ENCODE measurements around the gene ATP2A2. TPM values are rescaled to one million over a fixed set of nuclear protein-coding genes. Genes with fewer than 3 reads are reported as not detected.
"Not testable (repeated sequence)": the region's sequence is repeated elsewhere in the genome, so short reads cannot be mapped to it uniquely, and the experiment has no call there.

Gene ATP2A2
- polyA plus RNA-seq, 3 donors = 29.6 to 88.1 (median 35.4) TPM

GRCh38 chr12:110255890-110256456 is 25.1 kb upstream of the ATP2A2 start:
- WGBS, 3 donors = 89 to 98% (median 98%) methylated on average over 8 to 11 of the region's 11 CpGs
- not testable (repeated sequence) for H3K27ac ChIP-seq (ENCODE audit: low read depth, low read length)

- no peak overlapping the region for H3K27ac ChIP-seq (ENCODE audit: low read depth, low read length)
- WGBS, 3 donors = 42 to 83% (median 42%) methylated on average over 12 of the region's 12 CpGs
Observed at GRCh38 chr12:110256780-110257431, 24.1 kb upstream of the ATP2A2 start.

GRCh38 chr12:110258466-110258865 is 22.6 kb upstream of the ATP2A2 start:
- 92 to 94% (median 93%) methylated on average over 12 of the region's 12 CpGs for WGBS, 3 donors
- no peak overlapping the region for H3K27ac ChIP-seq (ENCODE audit: low read depth, low read length)

GRCh38 chr12:110262442-110263388 is 18.3 kb upstream of the ATP2A2 start:
- no peak overlapping the region for H3K27ac ChIP-seq (ENCODE audit: low read depth, low read length)
- 77 to 84% (median 83%) methylated on average over 17 of the region's 17 CpGs for WGBS, 3 donors

GRCh38 chr12:110266381-110266960 is 14.6 kb upstream of the ATP2A2 start:
- WGBS, 3 donors = 77 to 82% (median 77%) methylated on average over 5 of the region's 5 CpGs

GRCh38 chr12:110266980-110267620 is 13.9 kb upstream of the ATP2A2 start:
- H3K27ac ChIP-seq (ENCODE audit: low read depth, low read length) = no peak overlapping the region
- 17 to 49% (median 19%) methylated on average over 9 of the region's 9 CpGs for WGBS, 3 donors

More at GRCh38 chr12:110266381-110266960, 14.6 kb upstream of the ATP2A2 start:
- no peak overlapping the region for H3K27ac ChIP-seq (ENCODE audit: low read depth, low read length)

DNA sequence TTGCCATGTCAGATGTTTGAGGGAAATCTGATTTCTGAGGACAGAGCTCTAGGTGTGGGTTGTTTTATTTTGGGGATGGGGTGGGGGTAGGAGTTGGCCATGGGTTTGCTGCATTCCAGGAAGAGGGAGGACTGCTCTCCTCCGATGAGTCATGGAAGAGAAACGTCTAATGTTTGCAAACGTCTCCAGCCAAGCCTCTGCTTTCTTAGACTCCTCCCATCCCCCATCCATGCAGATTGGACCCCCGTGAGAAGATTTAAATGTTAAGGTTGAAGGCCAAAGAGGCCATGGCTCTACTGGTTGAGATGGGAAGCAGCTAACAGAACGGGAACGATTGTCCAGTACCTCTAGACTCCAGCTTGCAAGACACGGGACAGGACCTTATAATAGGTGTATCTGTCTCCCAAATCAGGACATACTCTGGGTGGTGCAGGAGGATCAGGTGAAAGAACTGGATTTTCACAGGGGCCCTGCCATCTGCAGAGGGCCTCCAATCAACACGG is 11.4 kb upstream of the ATP2A2 start:
- 45 to 60% (median 55%) methylated on average over 8 of the region's 8 CpGs for WGBS, 3 donors
- no peak overlapping the region for H3K27ac ChIP-seq (ENCODE audit: low read depth, low read length)

DNA sequence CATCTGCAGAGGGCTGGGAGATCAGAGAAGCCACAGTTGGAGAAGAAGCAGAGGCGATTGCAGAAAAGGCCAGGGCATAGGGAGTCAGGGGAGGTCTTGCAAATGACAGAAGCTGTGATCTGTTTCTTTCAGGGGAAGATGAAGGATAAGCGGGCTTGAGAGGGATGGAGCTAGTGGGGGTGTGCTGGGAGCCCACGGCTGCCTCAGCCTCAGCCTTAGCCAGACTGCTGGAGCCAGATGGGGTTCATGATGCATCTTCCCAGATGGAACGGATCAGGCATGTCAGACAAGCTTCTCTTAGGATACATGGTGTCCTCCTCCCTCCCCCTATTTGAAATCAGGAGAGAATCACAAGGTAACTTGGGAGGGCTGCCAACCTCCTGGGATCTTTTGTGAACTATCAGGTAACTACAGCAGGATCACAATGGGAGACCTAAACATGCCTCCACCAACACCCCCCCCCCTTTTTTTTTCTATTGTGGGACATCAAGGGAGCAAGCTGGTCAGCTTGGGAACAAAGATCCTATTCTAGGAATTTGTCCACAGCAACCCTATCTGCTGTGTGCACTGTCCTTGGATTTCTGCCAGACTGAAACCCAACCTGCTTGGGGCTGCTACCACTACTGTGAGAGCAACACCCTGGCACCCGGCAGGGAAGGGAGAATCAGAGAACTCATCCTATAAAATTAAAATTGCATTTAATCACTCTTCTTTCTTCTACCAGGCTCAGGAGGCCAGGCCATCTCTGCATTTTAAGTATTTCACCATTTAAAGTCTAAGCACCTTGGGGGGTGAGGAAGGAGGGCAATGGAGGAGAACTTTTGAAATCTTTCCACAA is 10.7 kb upstream of the ATP2A2 start:
- no peak overlapping the region for H3K27ac ChIP-seq (ENCODE audit: low read depth, low read length)
- WGBS, 3 donors = 54 to 66% (median 55%) methylated on average over 5 of the region's 5 CpGs

DNA sequence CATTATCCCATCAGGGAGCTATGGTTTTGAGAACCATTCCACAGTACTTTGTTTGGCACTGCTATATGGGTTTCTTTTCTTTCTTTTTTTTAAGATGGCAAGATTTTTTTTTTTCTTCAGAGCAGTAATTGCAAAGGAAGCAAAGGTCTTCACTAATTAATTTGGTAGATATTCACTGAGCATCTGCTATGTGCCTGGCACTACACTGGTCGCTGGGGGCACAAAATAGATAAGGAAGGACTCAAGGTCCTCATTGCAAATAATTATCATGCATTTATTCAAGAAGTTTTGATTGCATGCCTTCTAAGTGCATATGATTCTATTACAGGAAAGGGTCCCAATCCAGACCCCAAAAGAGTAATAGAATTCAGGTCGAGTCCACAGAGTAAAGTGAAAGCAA is 10.0 kb upstream of the ATP2A2 start:
- 67 to 81% (median 70%) methylated on average over 2 of the region's 2 CpGs for WGBS, 3 donors

GRCh38 chr12:110277530-110278254 is 3.4 kb upstream of the ATP2A2 start:
- WGBS, 3 donors = 63 to 71% (median 66%) methylated on average over 2 of the region's 2 CpGs
- H3K27ac ChIP-seq (ENCODE audit: low read depth, low read length) = no peak overlapping the region

More for the DNA sequence above, 10.0 kb upstream of the ATP2A2 start:
- H3K27ac ChIP-seq (ENCODE audit: low read depth, low read length) = no peak overlapping the region

DNA sequence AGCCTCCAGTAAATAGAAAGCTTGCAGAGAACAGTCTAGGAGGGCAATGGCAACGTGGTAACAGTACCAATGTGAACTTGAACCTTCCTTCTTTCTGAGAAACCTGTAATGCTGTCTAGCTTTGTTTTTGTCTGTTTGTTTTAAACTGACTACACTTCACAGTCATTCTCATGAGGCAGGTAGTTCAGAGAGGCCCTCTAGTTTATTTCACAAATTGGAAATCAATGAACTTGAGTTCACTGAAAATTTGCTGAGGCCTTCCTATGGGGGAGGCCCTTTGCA is 2.9 kb upstream of the ATP2A2 start:
- WGBS, 3 donors = 91 to 100% (median 93%) methylated on average over 1 of the region's 1 CpG
- no peak overlapping the region for H3K27ac ChIP-seq (ENCODE audit: low read depth, low read length)

- 64 to 78% (median 78%) methylated on average over 14 of the region's 14 CpGs for WGBS, 3 donors
- H3K27ac ChIP-seq (ENCODE audit: low read depth, low read length) = no peak overlapping the region
Observed at GRCh38 chr12:110279566-110280375, 1.3 kb upstream of the ATP2A2 start.

DNA sequence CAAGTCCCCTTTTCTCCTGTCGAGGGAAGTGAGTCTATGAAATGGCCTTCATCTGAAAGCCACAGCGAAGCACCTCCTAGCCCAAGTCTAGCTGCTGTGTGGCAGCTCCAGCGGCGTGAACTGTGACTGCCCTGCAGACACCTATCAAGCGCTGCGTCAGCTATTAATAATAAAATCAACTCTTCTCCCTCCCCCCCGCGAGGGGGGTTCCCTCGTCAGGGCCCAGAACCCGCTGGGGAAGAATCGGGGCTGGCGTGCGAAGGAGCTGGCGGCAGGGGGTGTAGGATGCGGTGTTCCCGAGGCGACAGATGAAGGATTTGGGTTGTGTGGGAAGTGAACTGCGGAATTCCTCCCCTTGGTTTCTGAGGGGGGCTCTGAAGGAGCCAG is 662 bp upstream of the ATP2A2 start:
- H3K27ac ChIP-seq (ENCODE audit: low read depth, low read length) = no peak overlapping the region
- 2% methylated on average over 18 of the region's 18 CpGs for WGBS, 3 donors

DNA sequence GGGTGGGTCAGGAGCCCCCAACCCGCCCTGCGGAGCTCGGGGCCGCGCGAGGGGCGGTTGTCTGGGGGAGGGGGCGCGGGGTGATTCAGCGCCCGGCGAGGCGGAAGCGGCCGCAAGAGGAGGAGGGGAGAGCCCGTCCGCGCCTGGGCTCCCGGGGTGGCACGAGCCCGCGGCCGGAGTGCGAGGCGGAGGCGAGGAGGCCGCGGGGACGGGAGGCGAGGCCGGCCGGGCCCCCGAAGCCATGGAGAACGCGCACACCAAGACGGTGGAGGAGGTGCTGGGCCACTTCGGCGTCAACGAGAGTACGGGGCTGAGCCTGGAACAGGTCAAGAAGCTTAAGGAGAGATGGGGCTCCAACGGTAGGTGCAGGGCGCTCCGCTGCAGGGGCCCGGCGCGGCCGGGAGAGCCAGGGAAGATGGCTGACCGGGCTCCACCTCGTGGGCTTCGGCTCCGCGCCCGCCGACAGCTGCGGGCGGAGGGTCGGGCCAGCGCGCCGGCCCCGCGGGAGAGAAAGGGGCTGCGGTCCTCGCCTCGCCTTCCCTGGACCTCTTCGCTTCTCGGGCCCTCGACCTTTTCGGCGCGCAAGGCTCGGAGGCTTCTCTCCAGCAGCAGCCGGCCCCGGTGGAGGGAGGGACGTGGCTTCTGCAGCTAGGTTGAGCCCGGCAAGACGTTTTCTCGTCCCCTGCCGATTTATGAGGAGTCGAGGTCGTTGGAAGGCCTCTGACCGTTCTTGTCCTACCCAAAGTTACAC is 677 bp downstream of the ATP2A2 start:
- WGBS, 3 donors = 0 to 1% (median 0%) methylated on average over 64 to 82 of the region's 82 CpGs

DNA sequence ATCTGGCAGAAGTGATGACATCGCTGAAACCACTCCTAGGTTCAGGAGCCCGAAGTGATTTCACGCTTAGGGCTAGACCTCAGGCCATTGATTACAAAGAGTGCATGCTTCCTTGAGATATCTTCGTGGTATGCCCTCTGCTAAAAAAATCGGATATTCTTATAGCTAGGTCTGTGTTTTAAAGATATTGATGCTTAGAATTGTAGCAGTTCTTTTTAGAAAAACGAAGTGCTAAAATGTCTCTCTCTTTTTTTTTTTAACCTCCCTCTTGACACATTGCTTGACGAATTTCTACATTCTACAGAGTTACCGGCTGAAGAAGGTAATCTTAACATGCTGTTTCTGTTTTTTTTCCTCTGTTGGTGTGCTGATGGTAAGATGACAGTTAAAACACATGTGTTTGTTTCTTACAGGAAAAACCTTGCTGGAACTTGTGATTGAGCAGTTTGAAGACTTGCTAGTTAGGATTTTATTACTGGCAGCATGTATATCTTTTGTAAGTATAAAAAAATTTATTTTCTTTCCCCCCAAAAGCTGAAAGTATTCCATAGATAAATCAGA is 1.3 kb downstream of the ATP2A2 start:
- H3K27ac ChIP-seq (ENCODE audit: low read depth, low read length) = no peak overlapping the region
- WGBS, 3 donors = 1 to 2% (median 2%) methylated on average over 8 of the region's 8 CpGs

More for the DNA sequence above, 677 bp downstream of the ATP2A2 start:
- peak overlapping the region; percentile 96 for H3K27ac ChIP-seq (ENCODE audit: low read depth, low read length)

All from adipose tissue (tissue), 3 donors.